ENCODE data around the gene ZBTB21. TPM values are rescaled to one million over a fixed set of nuclear protein-coding genes. Genes with fewer than 3 reads are reported as not detected.

The ZBTB21 gene
- total RNA-seq, 1 donor from 2014 or later, result 21.2 TPM

GRCh38 chr21:42043201-42043895 is 33.2 kb upstream of the ZBTB21 start:
- H3K27ac Mint-ChIP-seq (ENCODE audit: unreplicated experiment), result no peak overlapping the region
- DNase-seq (ENCODE audit: low spot score), result no peak
- H3K4me3 Mint-ChIP-seq (ENCODE audit: unreplicated experiment), result no peak overlapping the region
- H3K27me3 Mint-ChIP-seq (ENCODE audit: low read depth), result no peaks in the 10 kb centered on the region
- peaks cover 3% of the 10 kb centered on the region for H3K9me3 Mint-ChIP-seq (ENCODE audit: low read depth)
- H3K36me3 Mint-ChIP-seq (ENCODE audit: low read depth), result no peaks in the 10 kb centered on the region
- TF ChIP-seq CTCF (IDR thresholded peaks at IDR 0.05), result no peak
- H3K4me1 Mint-ChIP-seq (ENCODE audit: low read depth), result peaks cover 42% of the 10 kb centered on the region

- TF ChIP-seq CTCF (IDR thresholded peaks at IDR 0.05), result no peak
- no peaks in the 10 kb centered on the region for H3K36me3 Mint-ChIP-seq (ENCODE audit: low read depth)
- H3K4me1 Mint-ChIP-seq (ENCODE audit: low read depth), result peaks cover 35% of the 10 kb centered on the region
- H3K4me3 Mint-ChIP-seq (ENCODE audit: unreplicated experiment), result no peak overlapping the region
- H3K27ac Mint-ChIP-seq (ENCODE audit: unreplicated experiment), result no peak overlapping the region
- H3K27me3 Mint-ChIP-seq (ENCODE audit: low read depth), result no peaks in the 10 kb centered on the region
- peaks cover 3% of the 10 kb centered on the region for H3K9me3 Mint-ChIP-seq (ENCODE audit: low read depth)
- no peak for DNase-seq (ENCODE audit: low spot score)
These were observed 32.5 kb upstream of the ZBTB21 start for GRCh38 chr21:42042651-42043050.

- no peak overlapping the region for H3K27ac Mint-ChIP-seq (ENCODE audit: unreplicated experiment)
- no peaks in the 10 kb centered on the region for H3K27me3 Mint-ChIP-seq (ENCODE audit: low read depth)
- H3K4me3 Mint-ChIP-seq (ENCODE audit: unreplicated experiment), result no peak overlapping the region
- H3K36me3 Mint-ChIP-seq (ENCODE audit: low read depth), result no peaks in the 10 kb centered on the region
- peaks cover 29% of the 10 kb centered on the region for H3K4me1 Mint-ChIP-seq (ENCODE audit: low read depth)
- peaks cover 3% of the 10 kb centered on the region for H3K9me3 Mint-ChIP-seq (ENCODE audit: low read depth)
- DNase-seq (ENCODE audit: low spot score), result peak; percentile 40
- no peak for TF ChIP-seq CTCF (IDR thresholded peaks at IDR 0.05)
These were observed 31.6 kb upstream of the ZBTB21 start for GRCh38 chr21:42041711-42042110.

GRCh38 chr21:42041246-42041645 is 31.1 kb upstream of the ZBTB21 start:
- DNase-seq (ENCODE audit: low spot score), result no peak
- H3K4me3 Mint-ChIP-seq (ENCODE audit: unreplicated experiment), result no peak overlapping the region
- H3K27ac Mint-ChIP-seq (ENCODE audit: unreplicated experiment), result no peak overlapping the region
- no peaks in the 10 kb centered on the region for H3K36me3 Mint-ChIP-seq (ENCODE audit: low read depth)
- H3K4me1 Mint-ChIP-seq (ENCODE audit: low read depth), result peaks cover 27% of the 10 kb centered on the region
- no peaks in the 10 kb centered on the region for H3K27me3 Mint-ChIP-seq (ENCODE audit: low read depth)
- TF ChIP-seq CTCF (IDR thresholded peaks at IDR 0.05), result no peak
- H3K9me3 Mint-ChIP-seq (ENCODE audit: low read depth), result peaks cover 3% of the 10 kb centered on the region

GRCh38 chr21:42040411-42041180 is 30.4 kb upstream of the ZBTB21 start:
- Mint-ChIP-seq H3K9me3 (ENCODE audit: low read depth) (peaks cover 3% of the 10 kb centered on the region), H3K4me3 (ENCODE audit: unreplicated experiment) (no peak overlapping the region), H3K4me1 (ENCODE audit: low read depth) (peaks cover 26% of the 10 kb centered on the region), H3K27me3 (ENCODE audit: low read depth) (no peaks in the 10 kb centered on the region), H3K27ac (ENCODE audit: unreplicated experiment) (peak overlapping the region; percentile 89), H3K36me3 (ENCODE audit: low read depth) (no peaks in the 10 kb centered on the region)
- no peak for TF ChIP-seq CTCF (IDR thresholded peaks at IDR 0.05)
- peak; percentile 51 for DNase-seq (ENCODE audit: low spot score)

All from chondrocyte (in vitro differentiated cells).